Measurements from ENCODE around the gene EPB41L1.
A peak's percentile ranks its signal among the peaks of the same experiment; 100 is the strongest.

The EPB41L1 gene

GRCh38 chr20:36118371-36118770 lies 36.2 kb upstream of the EPB41L1 start:
- no peak overlapping the region for H3K4me3 ChIP-seq (ENCODE audit: severe bottlenecking)
- no peaks in the 10 kb centered on the region for H3K36me3 ChIP-seq (ENCODE audit: low read depth)
- peaks cover 11% of the 10 kb centered on the region for H3K4me1 ChIP-seq (ENCODE audit: insufficient read depth, poor library complexity, severe bottlenecking)
- no peaks in the 10 kb centered on the region for H3K27me3 ChIP-seq (ENCODE audit: insufficient read depth, poor library complexity, severe bottlenecking)
- H3K9me3 ChIP-seq (ENCODE audit: severe bottlenecking): no peaks in the 10 kb centered on the region
- ATAC-seq (ENCODE audit: low read depth) (no peak), DNase-seq (ENCODE audit: low spot score) (no peak)
- H3K27ac ChIP-seq (ENCODE audit: poor library complexity, severe bottlenecking): no peak overlapping the region
- no peak for TF ChIP-seq CTCF (IDR thresholded peaks at IDR 0.05; ENCODE audit: poor library complexity, severe bottlenecking)

- Histone ChIP-seq H3K36me3 (ENCODE audit: low read depth) (no peaks in the 10 kb centered on the region), H3K9me3 (ENCODE audit: severe bottlenecking) (no peaks in the 10 kb centered on the region), H3K27me3 (ENCODE audit: insufficient read depth, poor library complexity, severe bottlenecking) (no peaks in the 10 kb centered on the region), H3K4me1 (ENCODE audit: insufficient read depth, poor library complexity, severe bottlenecking) (peaks cover 11% of the 10 kb centered on the region), H3K4me3 (ENCODE audit: severe bottlenecking) (no peak overlapping the region), H3K27ac (ENCODE audit: poor library complexity, severe bottlenecking) (no peak overlapping the region)
- DNase-seq (ENCODE audit: low spot score): no peak
- TF ChIP-seq CTCF (IDR thresholded peaks at IDR 0.05; ENCODE audit: poor library complexity, severe bottlenecking): no peak
- no peak for ATAC-seq (ENCODE audit: low read depth)
Measured at GRCh38 chr20:36119537-36119936, 35.0 kb upstream of the EPB41L1 start.

- Histone ChIP-seq H3K36me3 (ENCODE audit: low read depth) (no peaks in the 10 kb centered on the region), H3K4me1 (ENCODE audit: insufficient read depth, poor library complexity, severe bottlenecking) (peaks cover 11% of the 10 kb centered on the region), H3K27ac (ENCODE audit: poor library complexity, severe bottlenecking) (no peak overlapping the region), H3K27me3 (ENCODE audit: insufficient read depth, poor library complexity, severe bottlenecking) (no peaks in the 10 kb centered on the region), H3K4me3 (ENCODE audit: severe bottlenecking) (no peak overlapping the region), H3K9me3 (ENCODE audit: severe bottlenecking) (no peaks in the 10 kb centered on the region)
- TF ChIP-seq CTCF (IDR thresholded peaks at IDR 0.05; ENCODE audit: poor library complexity, severe bottlenecking): no peak
- DNase-seq (ENCODE audit: low spot score) (no peak), ATAC-seq (ENCODE audit: low read depth) (no peak)
Measured at GRCh38 chr20:36120241-36120640, 34.3 kb upstream of the EPB41L1 start.

GRCh38 chr20:36120991-36121390 lies 33.5 kb upstream of the EPB41L1 start:
- no peak for TF ChIP-seq CTCF (IDR thresholded peaks at IDR 0.05; ENCODE audit: poor library complexity, severe bottlenecking)
- no peak overlapping the region for H3K27ac ChIP-seq (ENCODE audit: poor library complexity, severe bottlenecking)
- no peak overlapping the region for H3K4me3 ChIP-seq (ENCODE audit: severe bottlenecking)
- H3K36me3 ChIP-seq (ENCODE audit: low read depth): no peaks in the 10 kb centered on the region
- peaks cover 11% of the 10 kb centered on the region for H3K4me1 ChIP-seq (ENCODE audit: insufficient read depth, poor library complexity, severe bottlenecking)
- no peaks in the 10 kb centered on the region for H3K9me3 ChIP-seq (ENCODE audit: severe bottlenecking)
- ATAC-seq (ENCODE audit: low read depth) (no peak), DNase-seq (ENCODE audit: low spot score) (no peak)
- H3K27me3 ChIP-seq (ENCODE audit: insufficient read depth, poor library complexity, severe bottlenecking): no peaks in the 10 kb centered on the region

GRCh38 chr20:36121981-36122930 lies 32.3 kb upstream of the EPB41L1 start:
- no peak for TF ChIP-seq CTCF (IDR thresholded peaks at IDR 0.05; ENCODE audit: poor library complexity, severe bottlenecking)
- Histone ChIP-seq H3K9me3 (ENCODE audit: severe bottlenecking) (no peaks in the 10 kb centered on the region), H3K36me3 (ENCODE audit: low read depth) (no peaks in the 10 kb centered on the region), H3K4me3 (ENCODE audit: severe bottlenecking) (no peak overlapping the region), H3K27me3 (ENCODE audit: insufficient read depth, poor library complexity, severe bottlenecking) (no peaks in the 10 kb centered on the region), H3K4me1 (ENCODE audit: insufficient read depth, poor library complexity, severe bottlenecking) (peaks cover 11% of the 10 kb centered on the region), H3K27ac (ENCODE audit: poor library complexity, severe bottlenecking) (no peak overlapping the region)
- ATAC-seq (ENCODE audit: low read depth): peak; percentile 95
- DNase-seq (ENCODE audit: low spot score): peak; percentile 93
